GM19467 (cell line): ENCODE results near the gene NPBWR2.
"Not testable (repeated sequence)": the region's sequence is repeated elsewhere in the genome, so short reads cannot be mapped to it uniquely, and the experiment has no call there.

Experiments
- ATAC-seq: cut with Tn5 transposase; IDR thresholded peaks from one replicate; pipeline ENCODE4 v1.9.1; 2021; ENCODE audit warnings: mild to moderate bottlenecking, moderate library complexity; ENCODE audit not compliant: unreplicated experiment

Gene NPBWR2

GRCh38 chr20:64144144-64144912 is 37.0 kb upstream of the NPBWR2 start:
- no peak for ATAC-seq

DNA sequence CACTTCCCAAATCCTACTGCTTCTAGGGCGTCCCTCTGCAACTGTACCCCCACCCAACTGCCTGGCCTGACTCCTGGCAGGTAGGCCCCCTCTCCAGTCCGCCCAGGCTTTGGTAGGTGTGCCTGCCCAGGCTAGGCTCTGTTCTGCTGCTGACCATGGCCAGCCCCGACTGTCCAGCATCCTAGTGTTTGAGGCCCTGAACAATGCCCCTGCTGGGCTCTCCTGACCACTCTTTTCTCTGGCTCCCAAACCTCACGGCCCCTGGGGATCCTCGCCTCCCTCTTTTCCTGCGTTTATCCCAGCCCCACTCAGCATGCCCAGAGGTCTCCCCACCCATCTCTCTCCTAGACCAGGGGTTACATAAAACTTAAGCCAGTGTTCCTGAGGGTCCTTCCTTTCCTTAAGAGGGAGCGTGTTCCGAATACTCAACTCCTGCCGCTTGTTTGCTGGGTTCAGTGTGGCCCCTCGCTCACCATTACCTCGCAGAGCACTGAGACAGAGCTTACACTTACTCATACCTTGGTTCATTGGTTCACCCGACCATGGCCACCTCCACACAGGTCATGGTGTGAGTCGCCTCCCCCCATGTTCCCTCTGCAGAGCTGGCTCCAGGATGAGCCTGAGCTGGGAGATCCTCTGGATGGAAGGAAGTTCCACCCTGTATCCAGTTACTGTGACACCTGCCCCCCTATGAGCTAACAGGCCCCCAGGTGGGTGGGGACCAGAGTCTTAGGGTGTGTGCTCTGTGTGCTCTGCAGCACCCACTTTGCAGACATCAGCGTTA is 35.8 kb upstream of the NPBWR2 start:
- no peak for ATAC-seq

DNA sequence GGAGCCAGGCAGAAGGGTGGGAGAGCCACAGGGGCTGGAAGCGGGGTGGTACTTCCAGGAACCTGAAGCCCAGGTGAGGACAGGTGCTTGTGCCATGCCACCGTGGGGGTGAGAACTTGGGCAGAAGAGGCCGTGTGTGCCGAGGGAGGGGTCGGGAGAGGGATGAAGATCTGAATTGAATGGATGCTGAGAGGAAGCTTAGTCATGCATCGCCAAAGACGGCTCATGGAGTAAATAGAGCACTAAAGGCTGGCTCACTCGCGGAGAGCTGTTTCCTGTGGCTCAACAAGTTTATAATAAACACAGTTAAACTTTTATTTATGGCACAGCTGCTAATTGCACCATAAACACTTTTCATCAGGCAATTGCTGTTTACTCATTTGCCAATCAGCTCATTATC is 35.2 kb upstream of the NPBWR2 start:
- ATAC-seq: no peak

DNA sequence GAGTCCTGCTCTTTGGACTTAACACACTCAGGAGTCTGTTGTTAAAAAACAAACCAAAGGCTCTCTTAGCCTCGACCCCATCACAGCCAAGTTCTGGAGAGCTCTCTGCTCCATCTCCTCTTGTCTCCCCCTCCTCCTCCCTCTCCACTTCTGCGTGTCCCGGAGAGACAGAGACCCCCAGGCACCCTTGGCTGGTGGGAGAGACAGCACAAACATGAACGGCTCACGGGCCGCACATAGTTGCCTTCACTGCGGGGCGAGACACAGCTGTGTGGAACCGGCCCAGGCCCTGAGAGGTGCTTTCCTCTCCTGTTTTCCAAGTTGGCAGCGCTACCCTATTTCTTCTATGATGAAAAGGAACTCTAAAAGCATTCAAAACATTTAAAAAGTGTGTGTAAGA is 33.6 kb upstream of the NPBWR2 start:
- ATAC-seq: no peak

DNA sequence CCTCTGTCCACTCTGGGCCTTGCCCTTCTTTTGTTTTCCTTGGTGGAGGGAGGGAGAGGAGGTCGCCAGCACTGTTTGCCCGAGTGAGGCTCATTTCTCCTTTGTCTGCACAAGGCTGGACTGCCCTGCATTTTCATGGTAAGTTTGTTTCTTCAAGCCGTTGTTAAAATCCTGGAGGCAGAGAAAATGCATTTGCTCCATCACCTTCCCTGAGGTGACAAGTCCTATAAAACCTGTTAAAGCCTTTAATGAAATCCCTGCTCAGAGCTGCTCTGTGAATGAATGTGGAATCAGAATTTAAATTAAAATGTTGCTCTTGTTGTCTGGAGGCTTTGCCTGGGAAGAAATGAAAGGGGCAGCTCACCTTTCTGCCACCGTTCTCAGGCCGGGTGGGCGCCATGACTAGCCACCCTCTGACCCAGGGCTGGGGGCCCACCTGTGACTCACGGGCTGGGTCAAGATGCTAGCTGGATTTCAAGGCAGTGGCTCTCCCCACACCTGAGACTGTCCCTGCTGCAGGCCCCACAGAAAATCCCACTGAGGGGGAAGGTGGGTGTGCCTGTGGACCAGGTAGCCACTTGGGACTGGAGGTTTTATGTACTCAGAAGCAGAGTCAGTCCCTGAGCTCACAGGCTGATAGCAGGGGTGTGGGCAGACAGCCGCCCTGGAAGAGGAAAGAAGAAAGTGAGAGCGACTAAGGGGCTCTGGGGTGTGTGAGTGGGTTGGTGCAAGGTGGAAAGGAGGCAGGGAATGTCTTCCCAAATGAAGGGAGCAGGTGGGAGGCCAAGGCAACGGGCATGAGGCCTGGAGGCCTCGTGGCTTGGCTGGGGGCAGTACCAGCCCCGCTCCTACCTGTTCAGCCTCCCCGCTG is 32.9 kb upstream of the NPBWR2 start:
- ATAC-seq: no peak

DNA sequence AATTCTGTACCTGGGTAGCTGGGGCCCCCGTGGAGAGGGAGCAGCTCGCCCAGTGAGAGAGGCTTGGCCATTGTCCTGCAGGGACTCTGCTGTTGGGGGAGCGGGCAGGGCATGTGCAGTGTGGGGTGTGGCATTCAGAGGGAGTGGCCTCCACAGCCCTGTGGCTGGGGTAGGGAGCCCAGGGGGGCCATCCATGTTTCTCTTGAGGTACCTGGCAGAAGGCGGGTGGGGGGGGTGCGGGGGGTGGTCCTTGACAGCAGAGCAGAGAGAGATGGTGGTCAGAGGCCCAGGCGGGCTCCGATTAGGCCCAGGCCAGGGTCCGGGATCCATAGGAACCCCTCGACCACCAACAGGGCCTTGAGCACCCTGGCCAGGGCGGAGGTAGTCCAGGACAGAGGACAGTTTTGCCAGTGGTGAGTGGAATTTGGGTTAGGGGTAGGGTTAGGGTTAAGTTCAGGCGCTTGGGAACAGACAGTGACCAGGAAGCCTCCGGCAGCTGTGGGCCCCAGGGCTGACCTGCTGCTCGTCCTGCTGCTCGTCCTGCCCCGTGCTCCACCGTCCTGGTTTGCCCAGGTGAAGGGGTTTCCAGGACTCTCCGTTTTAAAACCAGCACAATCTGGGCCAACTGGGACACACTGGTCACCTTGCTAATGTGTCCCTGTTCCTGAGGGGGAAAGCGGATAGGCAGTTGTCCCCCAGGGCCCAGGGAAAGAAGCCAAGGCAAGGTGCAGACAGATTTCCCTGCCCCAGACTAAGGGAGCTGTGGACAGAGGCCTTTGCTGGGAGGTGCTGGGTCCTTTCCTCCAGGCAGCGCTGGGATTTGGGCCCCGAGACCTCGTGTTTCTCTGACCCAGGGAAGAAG is 32.1 kb upstream of the NPBWR2 start:
- no peak for ATAC-seq

GRCh38 chr20:64138276-64138815 is 31.0 kb upstream of the NPBWR2 start:
- no peak for ATAC-seq

GRCh38 chr20:64137598-64138031 is 30.2 kb upstream of the NPBWR2 start:
- ATAC-seq: no peak

- ATAC-seq: no peak
Measured at GRCh38 chr20:64136004-64136710, 28.8 kb upstream of the NPBWR2 start.

DNA sequence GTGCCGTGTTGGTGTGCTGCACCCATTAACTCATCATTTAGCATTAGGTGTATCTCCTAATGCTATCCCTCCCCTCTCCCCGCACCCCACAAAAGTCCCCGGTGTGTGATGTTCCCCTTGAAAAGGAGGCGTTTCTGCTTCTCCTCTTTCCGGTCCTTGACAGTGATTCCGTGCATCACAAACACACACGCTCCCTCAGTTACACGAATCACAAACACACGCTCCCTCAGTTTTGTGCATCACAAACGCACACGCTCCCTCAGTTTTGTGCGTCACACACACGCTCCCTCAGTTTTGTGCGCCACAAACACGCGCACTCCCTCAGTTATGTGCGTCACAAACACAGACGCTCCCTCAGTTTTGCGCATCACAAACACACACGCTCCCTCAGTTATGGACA is 27.4 kb upstream of the NPBWR2 start:
- not testable (repeated sequence) for ATAC-seq

- ATAC-seq: no peak
Measured at GRCh38 chr20:64133951-64134407, 26.6 kb upstream of the NPBWR2 start.

- ATAC-seq: no peak
Measured at GRCh38 chr20:64131406-64131805, 24.0 kb upstream of the NPBWR2 start.

DNA sequence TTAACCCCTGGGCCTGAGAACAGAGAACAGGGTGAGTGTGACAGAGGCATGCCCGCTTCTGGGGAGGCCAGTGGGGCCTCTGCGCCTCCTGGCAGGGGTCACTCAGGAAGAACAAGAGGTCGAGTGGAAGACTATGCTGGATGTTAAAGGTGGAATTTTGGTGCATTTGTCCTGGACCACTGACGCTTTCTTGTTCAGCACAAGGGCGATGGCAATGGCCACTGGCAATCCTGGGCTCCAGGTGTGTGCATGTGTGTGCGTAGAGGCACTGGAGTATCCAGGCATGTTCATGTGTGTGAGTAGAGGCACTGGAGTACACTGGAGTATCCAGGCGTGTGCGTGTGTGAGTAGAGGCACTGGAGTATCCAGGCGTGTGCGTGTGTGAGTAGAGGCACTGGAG is 23.5 kb upstream of the NPBWR2 start:
- no peak for ATAC-seq

DNA sequence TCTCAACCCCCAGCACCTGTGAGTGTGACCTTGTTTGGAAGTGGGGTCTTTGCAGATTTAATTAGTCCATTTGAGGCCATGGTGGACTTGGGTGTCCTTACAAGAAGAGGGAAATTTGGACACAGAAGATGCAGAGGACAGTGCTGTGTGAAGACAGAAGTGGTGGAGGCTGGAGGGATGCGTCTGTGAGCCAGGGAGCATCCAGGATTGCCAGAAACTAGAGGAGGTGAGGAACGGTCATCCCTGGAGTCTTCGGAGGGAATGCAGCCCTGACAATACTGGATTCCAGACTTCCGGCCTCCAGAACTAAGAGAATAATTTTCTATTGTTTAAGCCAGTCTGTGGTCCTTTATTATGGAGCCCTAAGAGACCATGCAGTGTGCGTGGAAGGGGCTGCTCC is 22.9 kb upstream of the NPBWR2 start:
- no peak for ATAC-seq

GRCh38 chr20:64129146-64129782 is 21.9 kb upstream of the NPBWR2 start:
- no peak for ATAC-seq

- not testable (repeated sequence) for ATAC-seq
Measured at GRCh38 chr20:64123517-64123916, 16.2 kb upstream of the NPBWR2 start.

- not testable (repeated sequence) for ATAC-seq
Measured at GRCh38 chr20:64122927-64123326, 15.6 kb upstream of the NPBWR2 start.

DNA sequence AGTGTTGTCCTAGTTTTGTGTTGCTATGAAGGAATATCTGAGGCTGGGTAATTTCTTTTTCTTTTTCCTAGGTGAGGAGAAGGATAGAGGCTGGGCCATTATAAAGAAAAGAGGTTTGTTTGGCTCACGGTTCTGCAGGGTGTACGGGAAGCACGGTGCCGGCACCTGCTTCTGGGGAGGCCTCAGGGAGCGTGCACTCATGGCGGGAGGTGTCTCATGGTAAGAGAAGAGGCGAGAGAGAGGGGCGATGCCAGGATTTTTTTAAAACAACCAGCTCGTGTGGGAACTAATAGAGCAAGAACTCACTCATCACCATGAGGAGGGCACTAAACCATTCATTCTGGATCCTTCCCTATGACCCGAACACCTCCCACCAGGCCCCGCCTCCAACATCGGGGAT is 14.2 kb upstream of the NPBWR2 start:
- ATAC-seq: no peak
